T-helper 2 cell treated with Interferon-gamma antibody and Interleukin-4, amounts not matched to agents 100 ng/mL and 5 ng/mL, for 36 hours (primary cell): ENCODE data around the gene FAM98C. TPM values are rescaled to one million over a fixed set of nuclear protein-coding genes. Genes with fewer than 3 reads are reported as not detected.
"Not testable (repeated sequence)": the region's sequence is repeated elsewhere in the genome, so short reads cannot be mapped to it uniquely, and the experiment has no call there.

Experiments
- intact Hi-C: fragments of 100-400 bp; cut with micrococcal nuclease; formaldehyde crosslinking; loops from one replicate; pipeline ENCODE4 v1.15.1; 2023
- total RNA-seq: library from RNA; stranded (reverse); gene quantifications from 2 replicates; pipeline ENCODE4 v1.2.3, GENCODE V29; 2022

The FAM98C gene
- total RNA-seq, 1 donor from 2014 or later, result 31.4 TPM

GRCh38 chr19:38422438-38422837 lies 19.5 kb downstream of the FAM98C start:
- intact Hi-C loops, result no loop called here

- intact Hi-C loops, result no loop called here
Measured at GRCh38 chr19:38424272-38424671, 21.4 kb downstream of the FAM98C start.

GRCh38 chr19:38425222-38425809 lies 22.4 kb downstream of the FAM98C start:
- intact Hi-C loops, result no loop called here

- intact Hi-C loops, result no loop called here
Measured at GRCh38 chr19:38425810-38426466, 23.0 kb downstream of the FAM98C start, which contains the start of gene RASGRP4. RASGRP4 (minus strand) TSS chr19:38426219; CDS start chr19:38426091, 128 bp downstream.

- intact Hi-C loops, result not testable (repeated sequence)
Measured at GRCh38 chr19:38427035-38427677, 24.3 kb downstream of the FAM98C start.

GRCh38 chr19:38429055-38429810 lies 26.3 kb downstream of the FAM98C start:
- intact Hi-C loops, result no loop called here

GRCh38 chr19:38429811-38430156 lies 26.9 kb downstream of the FAM98C start:
- intact Hi-C loops, result no loop called here

- intact Hi-C loops, result no loop called here
Measured at GRCh38 chr19:38430931-38431330, 28.0 kb downstream of the FAM98C start.

GRCh38 chr19:38433268-38433733 lies 30.4 kb downstream of the FAM98C start, which contains the start of gene RYR1:
RYR1 (plus strand) TSS chr19:38433691; CDS start chr19:38433830, 139 bp downstream.
- intact Hi-C loops, result no loop called here

- intact Hi-C loops, result no loop called here
Measured at GRCh38 chr19:38434549-38435051, 31.7 kb downstream of the FAM98C start.

- intact Hi-C loops, result no loop called here
Measured at GRCh38 chr19:38437295-38437694, 34.4 kb downstream of the FAM98C start.

GRCh38 chr19:38437917-38438316 lies 35.0 kb downstream of the FAM98C start:
- intact Hi-C loops, result no loop called here

- intact Hi-C loops, result no loop called here
Measured at GRCh38 chr19:38440592-38440991, 37.7 kb downstream of the FAM98C start.

GRCh38 chr19:38441657-38442348 lies 38.9 kb downstream of the FAM98C start:
- intact Hi-C loops, result no loop called here

- intact Hi-C loops, result no loop called here
Measured at GRCh38 chr19:38442736-38443135, 39.8 kb downstream of the FAM98C start.

GRCh38 chr19:38443458-38443999 lies 40.6 kb downstream of the FAM98C start:
- intact Hi-C loops, result no loop called here

- intact Hi-C loops, result no loop called here
Measured at GRCh38 chr19:38444026-38444425, 41.1 kb downstream of the FAM98C start.

GRCh38 chr19:38445362-38445761 lies 42.5 kb downstream of the FAM98C start:
- intact Hi-C loops, result no loop called here

GRCh38 chr19:38448225-38448624 lies 45.3 kb downstream of the FAM98C start:
- intact Hi-C loops, result no loop called here

- intact Hi-C loops, result no loop called here
Measured at GRCh38 chr19:38449518-38449917, 46.6 kb downstream of the FAM98C start.

- intact Hi-C loops, result no loop called here
Measured at GRCh38 chr19:38451036-38451435, 48.1 kb downstream of the FAM98C start.
